ENCODE measurements around the gene ADORA2A.

The ADORA2A gene

GRCh38 chr22:24442352-24442744 is 14.9 kb downstream of the ADORA2A start:
- H3K9ac ChIP-seq (ENCODE audit: insufficient read length), result no peak overlapping the region
- H3K4me3 ChIP-seq, result no peak overlapping the region
- no peaks in the 10 kb centered on the region for H3K36me3 ChIP-seq (ENCODE audit: insufficient read depth, low read length)
- H3K27ac ChIP-seq, result no peak overlapping the region
- no peaks in the 10 kb centered on the region for H3K9me3 ChIP-seq (ENCODE audit: low read depth, low read length)
- TF ChIP-seq EZH2 (IDR thresholded peaks at IDR 0.05), result no peak
- no peak for TF ChIP-seq FOXP2 (optimal IDR thresholded peaks at IDR 0.05; ENCODE audit: control extremely low read depth, extremely low read length, insufficient read depth)
- no peak for TF ChIP-seq POLR2AphosphoS5 (IDR thresholded peaks at IDR 0.05; ENCODE audit: borderline replicate concordance, low read depth, low read length)
- DNase-seq (ENCODE audit: low read depth, low spot score), result no peak

GRCh38 chr22:24443668-24444067 is 16.3 kb downstream of the ADORA2A start:
- DNase-seq (ENCODE audit: low read depth, low spot score), result no peak
- H3K36me3 ChIP-seq (ENCODE audit: insufficient read depth, low read length), result no peaks in the 10 kb centered on the region
- no peak overlapping the region for H3K9ac ChIP-seq (ENCODE audit: insufficient read length)
- H3K4me3 ChIP-seq, result no peak overlapping the region
- H3K9me3 ChIP-seq (ENCODE audit: low read depth, low read length), result no peaks in the 10 kb centered on the region
- TF ChIP-seq POLR2AphosphoS5 (IDR thresholded peaks at IDR 0.05; ENCODE audit: borderline replicate concordance, low read depth, low read length), result no peak
- no peak for TF ChIP-seq EZH2 (IDR thresholded peaks at IDR 0.05)
- no peak for TF ChIP-seq FOXP2 (optimal IDR thresholded peaks at IDR 0.05; ENCODE audit: control extremely low read depth, extremely low read length, insufficient read depth)
- no peak overlapping the region for H3K27ac ChIP-seq

GRCh38 chr22:24444251-24444650 is 16.9 kb downstream of the ADORA2A start:
- DNase-seq (ENCODE audit: low read depth, low spot score), result no peak

GRCh38 chr22:24444729-24445466 is 17.5 kb downstream of the ADORA2A start:
- H3K27ac ChIP-seq, result no peak overlapping the region

More at GRCh38 chr22:24444251-24444650, 16.9 kb downstream of the ADORA2A start:
- Histone ChIP-seq H3K4me3 (no peak overlapping the region), H3K36me3 (ENCODE audit: insufficient read depth, low read length) (no peaks in the 10 kb centered on the region), H3K9ac (ENCODE audit: insufficient read length) (no peak overlapping the region), H3K9me3 (ENCODE audit: low read depth, low read length) (no peaks in the 10 kb centered on the region), H3K27ac (no peak overlapping the region)
- no peak for TF ChIP-seq POLR2AphosphoS5 (IDR thresholded peaks at IDR 0.05; ENCODE audit: borderline replicate concordance, low read depth, low read length)

GRCh38 chr22:24445481-24446259 is 18.3 kb downstream of the ADORA2A start:
- TF ChIP-seq FOXP2 (optimal IDR thresholded peaks at IDR 0.05; ENCODE audit: control extremely low read depth, extremely low read length, insufficient read depth) (no peak), EZH2 (IDR thresholded peaks at IDR 0.05) (no peak), POLR2AphosphoS5 (IDR thresholded peaks at IDR 0.05; ENCODE audit: borderline replicate concordance, low read depth, low read length) (no peak)
- Histone ChIP-seq H3K9me3 (ENCODE audit: low read depth, low read length) (no peaks in the 10 kb centered on the region), H3K4me3 (no peak overlapping the region), H3K9ac (ENCODE audit: insufficient read length) (no peak overlapping the region), H3K27ac (no peak overlapping the region), H3K36me3 (ENCODE audit: insufficient read depth, low read length) (no peaks in the 10 kb centered on the region)
- DNase-seq (ENCODE audit: low read depth, low spot score), result no peak

More at GRCh38 chr22:24444729-24445466, 17.5 kb downstream of the ADORA2A start:
- Histone ChIP-seq H3K9ac (ENCODE audit: insufficient read length) (no peak overlapping the region), H3K4me3 (no peak overlapping the region), H3K9me3 (ENCODE audit: low read depth, low read length) (no peaks in the 10 kb centered on the region), H3K36me3 (ENCODE audit: insufficient read depth, low read length) (no peaks in the 10 kb centered on the region)
- TF ChIP-seq EZH2 (IDR thresholded peaks at IDR 0.05), result no peak
- TF ChIP-seq FOXP2 (optimal IDR thresholded peaks at IDR 0.05; ENCODE audit: control extremely low read depth, extremely low read length, insufficient read depth), result no peak
- TF ChIP-seq POLR2AphosphoS5 (IDR thresholded peaks at IDR 0.05; ENCODE audit: borderline replicate concordance, low read depth, low read length), result no peak
- no peak for DNase-seq (ENCODE audit: low read depth, low spot score)

GRCh38 chr22:24446260-24446611 is 18.8 kb downstream of the ADORA2A start:
- no peak for TF ChIP-seq POLR2AphosphoS5 (IDR thresholded peaks at IDR 0.05; ENCODE audit: borderline replicate concordance, low read depth, low read length)
- TF ChIP-seq EZH2 (IDR thresholded peaks at IDR 0.05), result no peak
- Histone ChIP-seq H3K9ac (ENCODE audit: insufficient read length) (no peak overlapping the region), H3K27ac (no peak overlapping the region), H3K36me3 (ENCODE audit: insufficient read depth, low read length) (no peaks in the 10 kb centered on the region), H3K9me3 (ENCODE audit: low read depth, low read length) (no peaks in the 10 kb centered on the region), H3K4me3 (no peak overlapping the region)
- DNase-seq (ENCODE audit: low read depth, low spot score), result no peak

- H3K36me3 ChIP-seq (ENCODE audit: insufficient read depth, low read length), result no peaks in the 10 kb centered on the region
- H3K27ac ChIP-seq, result no peak overlapping the region
- no peak for TF ChIP-seq POLR2AphosphoS5 (IDR thresholded peaks at IDR 0.05; ENCODE audit: borderline replicate concordance, low read depth, low read length)
- no peak overlapping the region for H3K4me3 ChIP-seq
- DNase-seq (ENCODE audit: low read depth, low spot score), result no peak
- no peaks in the 10 kb centered on the region for H3K9me3 ChIP-seq (ENCODE audit: low read depth, low read length)
- H3K9ac ChIP-seq (ENCODE audit: insufficient read length), result no peak overlapping the region
Observed at GRCh38 chr22:24450610-24451009, 23.2 kb downstream of the ADORA2A start.

- Histone ChIP-seq H3K36me3 (ENCODE audit: insufficient read depth, low read length) (no peaks in the 10 kb centered on the region), H3K27ac (no peak overlapping the region), H3K9ac (ENCODE audit: insufficient read length) (no peak overlapping the region), H3K9me3 (ENCODE audit: low read depth, low read length) (no peaks in the 10 kb centered on the region), H3K4me3 (no peak overlapping the region)
- DNase-seq (ENCODE audit: low read depth, low spot score), result no peak
- TF ChIP-seq EZH2 (IDR thresholded peaks at IDR 0.05) (no peak), POLR2AphosphoS5 (IDR thresholded peaks at IDR 0.05; ENCODE audit: borderline replicate concordance, low read depth, low read length) (no peak)
Observed at GRCh38 chr22:24451162-24451561, 23.8 kb downstream of the ADORA2A start.

- H3K27ac ChIP-seq, result no peak overlapping the region
- no peaks in the 10 kb centered on the region for H3K9me3 ChIP-seq (ENCODE audit: low read depth, low read length)
- DNase-seq (ENCODE audit: low read depth, low spot score), result no peak
- H3K4me3 ChIP-seq, result no peak overlapping the region
- H3K9ac ChIP-seq (ENCODE audit: insufficient read length), result no peak overlapping the region
- H3K36me3 ChIP-seq (ENCODE audit: insufficient read depth, low read length), result no peaks in the 10 kb centered on the region
- TF ChIP-seq FOXP2 (optimal IDR thresholded peaks at IDR 0.05; ENCODE audit: control extremely low read depth, extremely low read length, insufficient read depth), result no peak
- TF ChIP-seq EZH2 (IDR thresholded peaks at IDR 0.05), result no peak
- no peak for TF ChIP-seq POLR2AphosphoS5 (IDR thresholded peaks at IDR 0.05; ENCODE audit: borderline replicate concordance, low read depth, low read length)
Observed at GRCh38 chr22:24453853-24454252, 26.5 kb downstream of the ADORA2A start.
